Fibroblast of skin of scalp (primary cell): Measurements from ENCODE around the gene PRDX5.

ENCODE experiments used
- DNase-seq: peaks from one replicate; pipeline ENCODE4 v3.0.0-alpha.2; 2013

Gene PRDX5

DNA sequence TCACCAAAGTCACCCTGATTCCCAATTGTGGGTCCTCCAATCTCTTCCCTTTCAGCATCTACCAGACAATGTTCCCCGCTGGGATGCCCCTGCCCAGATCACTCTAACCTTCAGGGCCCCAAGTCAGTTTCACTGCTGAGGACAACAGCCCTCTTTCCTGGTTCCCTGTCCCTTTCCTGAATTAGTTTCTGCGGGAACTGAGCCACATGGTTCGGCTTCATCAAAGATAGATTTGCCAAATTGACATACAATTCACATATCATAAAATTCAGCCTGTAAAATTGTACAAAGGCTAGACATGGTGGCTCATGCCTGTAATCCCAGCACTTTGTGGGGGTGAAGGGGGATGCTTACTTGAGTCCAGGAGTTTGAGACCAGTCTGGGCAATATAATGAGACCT is 10.1 kb downstream of the PRDX5 start:
- no peak for DNase-seq

DNA sequence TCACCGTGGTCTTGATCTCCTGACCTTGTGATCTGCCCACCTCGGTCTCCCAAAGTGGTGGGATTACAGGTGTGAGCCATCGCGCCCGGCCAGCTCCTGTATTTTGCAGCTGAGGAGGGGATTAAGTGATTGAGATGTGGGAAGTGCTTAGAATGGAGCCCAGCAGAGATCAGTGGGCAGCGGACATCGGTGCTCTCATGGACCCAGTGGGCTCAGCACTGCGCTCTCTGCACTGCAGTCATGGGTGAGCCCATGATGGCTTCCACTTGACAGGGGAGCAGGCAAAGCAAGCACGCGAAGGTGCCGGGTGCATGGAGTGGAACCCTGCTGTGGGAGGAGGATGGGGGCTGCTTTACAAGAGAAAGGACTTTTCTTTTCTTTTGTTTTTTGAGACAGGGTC is 13.0 kb downstream of the PRDX5 start:
- no peak for DNase-seq

DNA sequence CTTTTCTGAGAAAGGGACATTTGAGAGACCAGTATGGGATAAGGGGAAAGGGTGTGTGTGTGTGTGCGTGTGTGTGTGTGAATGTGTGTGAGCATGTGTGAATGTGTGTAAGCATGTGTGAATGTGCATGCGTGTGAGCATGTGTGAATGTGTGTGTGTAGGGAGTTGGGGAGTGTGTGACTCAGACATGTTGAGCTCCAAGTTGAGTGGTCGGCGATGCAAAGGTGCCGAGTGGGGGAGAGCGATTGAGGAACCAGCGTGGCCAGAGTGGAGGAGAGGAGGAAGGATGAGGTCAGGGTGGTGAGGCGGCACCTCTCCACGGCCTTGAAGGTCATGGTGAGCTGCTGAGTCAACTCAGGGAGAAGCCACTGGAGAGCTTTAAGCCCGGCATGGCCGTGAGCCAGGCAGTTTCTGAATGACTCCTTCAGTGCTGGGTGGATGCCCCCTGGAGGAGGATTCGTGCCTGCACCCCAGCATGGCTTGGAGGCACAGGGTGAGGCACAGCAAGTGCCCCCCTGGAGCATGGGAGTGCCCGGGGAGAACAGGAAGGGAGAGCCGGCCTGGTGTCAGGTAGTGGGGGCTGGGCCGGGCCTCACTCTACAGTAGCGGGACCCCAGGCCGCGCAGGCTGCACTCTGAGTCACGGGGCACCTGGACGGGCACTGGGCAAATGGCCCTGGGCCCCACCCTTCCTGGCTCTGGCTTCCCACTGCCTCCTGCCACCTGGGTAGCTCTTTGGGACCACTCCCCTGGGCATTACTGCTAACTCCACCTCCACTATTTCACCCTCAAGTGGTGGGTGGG is 13.8 kb downstream of the PRDX5 start:
- peak; percentile 84 for DNase-seq

GRCh38 chr11:64333556-64333955 is 15.6 kb downstream of the PRDX5 start:
- DNase-seq, result no peak

GRCh38 chr11:64334764-64335735 is 17.1 kb downstream of the PRDX5 start:
- peak; percentile 88 for DNase-seq

- DNase-seq, result no peak
Observed at GRCh38 chr11:64337538-64338249, 19.8 kb downstream of the PRDX5 start.

GRCh38 chr11:64338716-64339115 is 20.8 kb downstream of the PRDX5 start:
- DNase-seq, result no peak

GRCh38 chr11:64339286-64339685 is 21.4 kb downstream of the PRDX5 start:
- DNase-seq, result no peak

DNA sequence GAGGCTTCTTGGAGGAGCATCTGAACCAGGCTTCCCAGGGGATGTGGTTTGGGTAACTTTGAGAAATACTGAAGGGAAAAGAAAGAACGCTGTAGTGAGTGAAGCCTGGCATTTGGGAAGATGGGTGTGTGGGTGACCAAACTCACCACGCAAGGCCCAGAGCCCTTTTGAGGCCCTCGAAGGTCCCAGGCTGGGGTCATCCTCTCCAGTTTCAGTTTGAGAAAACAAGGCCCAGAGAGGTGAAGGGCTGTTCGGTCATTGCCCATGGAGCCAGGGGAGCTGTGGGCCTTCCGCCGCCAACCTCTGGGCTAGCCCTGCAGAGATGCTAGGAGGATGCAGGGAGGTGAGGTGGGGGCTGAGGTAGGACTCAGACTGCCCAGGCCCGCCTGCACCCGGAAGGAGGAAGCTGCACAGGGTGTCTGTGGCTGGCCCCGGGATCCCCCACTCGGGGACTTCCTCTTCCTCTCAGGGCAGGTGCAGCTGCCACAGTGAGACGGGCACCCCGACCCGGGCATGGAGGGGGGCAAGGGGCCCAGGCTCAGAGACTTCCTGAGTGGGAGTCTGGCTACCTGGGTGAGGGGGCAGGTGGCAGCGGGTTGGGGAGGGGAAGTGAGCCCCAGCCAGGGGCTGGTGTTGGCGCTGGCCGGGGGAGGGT is 22.0 kb downstream of the PRDX5 start, which contains the start of gene CCDC88B:
Gene CCDC88B, plus strand, starts transcription at position 451 of the 655 bp plus-strand sequence. Its CDS starts 63 bp downstream, at position 514.
- DNase-seq, result no peak

DNA sequence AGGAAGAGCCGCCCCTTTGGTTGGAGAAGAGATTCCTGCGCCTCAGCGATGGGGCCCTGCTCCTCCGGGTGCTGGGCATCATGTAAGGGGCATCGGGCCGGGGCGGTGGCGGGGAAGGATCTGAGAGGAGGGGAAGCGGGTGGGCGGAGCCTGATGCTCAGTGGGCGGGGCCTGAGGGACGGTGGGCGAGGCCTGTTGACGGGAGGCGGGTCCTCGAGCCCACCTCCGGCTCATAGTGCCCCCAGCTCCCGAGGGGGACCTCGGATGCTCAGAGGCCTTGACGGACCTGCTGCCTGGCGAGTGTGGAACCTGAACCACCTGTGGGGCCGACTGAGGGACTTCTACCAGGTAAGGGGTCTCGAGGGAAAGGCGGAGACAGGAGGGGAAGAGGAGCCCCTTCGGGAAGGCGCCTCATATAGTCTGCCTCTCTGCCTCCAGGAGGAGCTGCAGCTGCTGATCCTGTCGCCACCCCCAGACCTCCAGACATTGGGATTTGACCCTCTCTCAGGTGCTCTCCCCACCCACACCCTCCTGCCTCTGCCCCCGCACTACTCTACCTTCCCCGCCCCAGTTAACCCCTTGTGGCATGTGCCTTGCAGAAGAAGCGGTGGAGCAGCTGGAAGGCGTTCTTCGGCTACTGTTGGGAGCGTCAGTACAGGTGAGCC is 22.9 kb downstream of the PRDX5 start:
- DNase-seq, result no peak

- no peak for DNase-seq
Observed at GRCh38 chr11:64341429-64341828, 23.5 kb downstream of the PRDX5 start.

DNA sequence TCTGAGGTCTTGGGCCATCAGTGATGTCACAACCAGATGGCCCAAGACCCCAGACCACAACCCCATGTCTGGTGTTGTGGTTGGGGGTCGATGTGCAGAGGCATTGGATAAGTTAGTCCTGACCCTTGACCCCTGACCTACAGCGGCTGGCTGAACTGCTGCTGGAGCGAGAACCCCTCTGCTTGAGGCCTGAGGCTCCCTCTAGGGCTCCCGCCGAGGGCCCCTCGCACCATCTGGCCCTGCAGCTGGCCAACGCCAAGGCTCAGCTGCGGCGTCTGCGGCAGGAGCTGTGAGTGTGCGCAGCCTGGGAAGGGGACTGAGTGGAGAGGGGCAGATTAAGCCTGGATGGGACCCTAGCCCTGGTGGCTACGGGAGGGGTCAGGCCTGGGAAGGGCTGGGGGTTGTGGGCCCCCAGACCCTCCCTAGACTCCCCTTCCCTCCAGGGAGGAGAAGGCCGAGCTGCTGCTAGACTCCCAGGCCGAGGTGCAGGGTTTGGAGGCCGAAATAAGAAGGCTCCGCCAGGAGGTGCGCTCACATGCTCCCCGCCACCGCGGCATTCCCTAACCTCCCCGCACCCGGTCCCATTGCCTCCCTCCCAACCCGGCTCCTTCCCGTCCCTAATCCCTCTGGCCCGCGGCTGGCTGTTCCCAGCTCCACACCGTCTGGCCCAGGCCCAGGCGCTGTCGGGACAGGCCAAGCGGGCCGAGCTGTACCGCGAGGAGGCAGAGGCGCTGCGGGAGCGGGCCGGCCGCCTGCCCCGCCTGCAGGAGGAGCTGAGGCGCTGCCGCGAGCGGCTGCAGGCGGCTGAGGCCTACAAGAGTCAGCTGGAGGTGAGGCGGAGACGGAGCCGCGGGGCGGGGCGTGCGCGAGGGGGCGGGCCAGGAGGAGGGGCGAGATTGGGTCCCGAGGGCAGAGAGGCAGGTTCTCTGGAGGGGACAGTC is 24.2 kb downstream of the PRDX5 start:
- DNase-seq, result peak; percentile 87

GRCh38 chr11:64342869-64343745 is 25.2 kb downstream of the PRDX5 start:
- no peak for DNase-seq

- DNase-seq, result no peak
Observed at GRCh38 chr11:64343767-64344559, 26.0 kb downstream of the PRDX5 start.

DNA sequence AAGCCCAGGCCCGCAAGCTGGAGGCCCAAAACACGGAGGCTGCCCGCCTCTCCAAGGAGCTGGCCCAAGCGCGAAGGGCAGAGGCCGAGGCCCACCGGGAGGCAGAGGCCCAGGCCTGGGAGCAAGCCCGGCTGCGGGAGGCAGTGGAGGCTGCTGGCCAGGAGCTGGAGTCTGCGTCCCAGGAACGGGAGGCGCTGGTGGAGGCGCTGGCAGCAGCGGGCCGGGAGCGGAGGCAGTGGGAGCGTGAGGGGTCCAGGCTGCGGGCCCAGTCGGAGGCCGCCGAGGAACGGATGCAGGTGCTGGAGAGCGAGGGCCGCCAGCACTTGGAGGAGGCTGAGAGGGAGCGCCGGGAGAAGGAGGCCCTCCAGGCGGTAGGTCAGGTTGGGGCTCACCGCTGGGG is 26.9 kb downstream of the PRDX5 start:
- no peak for DNase-seq

DNA sequence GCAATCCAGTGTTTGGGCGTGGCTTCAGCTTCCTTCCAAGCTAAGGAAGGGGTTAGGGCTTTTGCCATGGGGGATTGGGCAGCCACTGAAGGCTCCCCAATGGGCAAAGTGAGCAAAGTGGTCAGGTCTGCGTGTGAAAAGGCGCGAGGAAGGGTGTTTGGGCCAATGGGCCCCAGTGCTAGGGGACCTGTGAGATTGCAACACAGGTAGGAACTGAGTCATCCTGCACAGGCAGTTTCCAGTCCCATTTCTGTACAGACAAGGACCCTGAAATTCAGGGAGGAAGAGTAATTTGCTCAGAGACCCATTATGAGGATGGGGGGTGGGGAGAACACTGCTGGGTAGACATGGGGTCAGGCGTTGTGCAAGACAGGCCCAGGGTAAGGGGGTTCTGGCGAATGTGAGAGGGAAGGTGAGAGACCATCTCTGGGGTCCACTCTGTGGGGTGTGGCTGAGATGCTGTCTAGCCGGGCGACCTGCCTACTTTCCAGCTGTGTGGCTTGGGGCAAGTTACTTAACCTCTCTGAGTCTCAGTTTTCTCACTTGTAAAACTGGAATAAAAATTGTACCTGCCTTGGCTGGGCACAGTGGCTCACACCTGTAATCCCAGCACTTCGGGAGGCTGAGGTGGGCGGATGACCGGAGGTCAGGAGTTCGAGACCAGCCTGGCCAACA is 29.4 kb downstream of the PRDX5 start:
- DNase-seq, result no peak

- DNase-seq, result no peak
Observed at GRCh38 chr11:64348383-64349024, 30.6 kb downstream of the PRDX5 start.

- DNase-seq, result no peak
Observed at GRCh38 chr11:64349025-64349387, 31.1 kb downstream of the PRDX5 start.
